Sigmoid colon (tissue), 4 donors: ENCODE data around the gene CNOT10.

Source experiments
- CTCF ChIP-seq, 4 experiments: fragments of 450-650 bp in 3 of 4; fragments of 200-600 bp in 1 of 4; IDR thresholded peaks; one replicate each; pipeline ENCODE4 v1.5.1; 2016 to 2019; ENCODE audit warnings: antibody characterized with exemption in 4 of 4, mild to moderate bottlenecking in 3 of 4, moderate library complexity in 2 of 4
- EP300 ChIP-seq, 4 donors: sonication (generic); formaldehyde crosslinking; IDR thresholded peaks; one replicate each; pipeline ENCODE4 v1.6.1; 2017; ENCODE audit warnings: antibody characterized with exemption in 4 of 4
- POLR2AphosphoS5 ChIP-seq, 4 donors: sonication (generic); formaldehyde crosslinking; IDR thresholded peaks; one replicate each; pipeline ENCODE4 v1.6.1; 2017; ENCODE audit warnings: antibody characterized with exemption in 4 of 4

GRCh38 chr3:32640939-32641338, 44.0 kb upstream of the CNOT10 start:
- TF ChIP-seq CTCF (IDR thresholded peaks at IDR 0.05) (no peak), POLR2AphosphoS5 (IDR thresholded peaks at IDR 0.05) (no peak), EP300 (IDR thresholded peaks at IDR 0.05) (no peak)
